GM23338 (cell line): ENCODE measurements around the gene SPATA2L. TPM values are rescaled to one million over a fixed set of nuclear protein-coding genes. Genes with fewer than 3 reads are reported as not detected.

Source experiments
- ATAC-seq: fragments of 200-7000 bp; cut with Tn5 transposase; 3 replicates; pipeline ENCODE4 v1.9.1; 2020
- DNase-seq: peaks from one replicate; pipeline ENCODE4 v3.0.0-alpha.2; 2015; ENCODE audit warnings: low spot score
- H2AFZ ChIP-seq: fragments of 200-600 bp; sonication (generic); 2 replicates; pipeline ENCODE4 v1.8.0; 2016; ENCODE audit warnings: antibody characterized with exemption, mild to moderate bottlenecking, moderate library complexity
- H3F3A ChIP-seq: fragments of 200-600 bp; sonication (generic); replicated peaks from 2 replicates; pipeline ENCODE4 v1.8.0; 2017; ENCODE audit warnings: antibody characterized with exemption, mixed run types, low read depth
- H3K27ac ChIP-seq: fragments of 200-600 bp; sonication (generic); 2 replicates; pipeline ENCODE4 v1.6.1; 2016; ENCODE audit warnings: low read depth
- H3K27me3 ChIP-seq: fragments of 200-600 bp; sonication (generic); 2 replicates; pipeline ENCODE4 v1.8.0; 2016; ENCODE audit warnings: mild to moderate bottlenecking, mixed run types, moderate library complexity; ENCODE audit not compliant: insufficient read depth
- H3K36me3 ChIP-seq: fragments of 200-600 bp; sonication (generic); 2 replicates; pipeline ENCODE4 v1.8.0; 2016; ENCODE audit warnings: mild to moderate bottlenecking; ENCODE audit not compliant: insufficient read depth
- H3K4me1 ChIP-seq: fragments of 200-600 bp; sonication (generic); 2 replicates; pipeline ENCODE4 v1.8.0; 2016; ENCODE audit warnings: mild to moderate bottlenecking, moderate library complexity; ENCODE audit not compliant: insufficient read depth
- H3K4me2 ChIP-seq: fragments of 200-600 bp; sonication (generic); 2 replicates; pipeline ENCODE4 v1.7.1; 2017; ENCODE audit warnings: mixed run types
- H3K4me3 ChIP-seq: fragments of 200-600 bp; sonication (generic); 2 replicates; pipeline ENCODE4 v1.6.1; 2016; ENCODE audit warnings: mixed run types
- H3K79me2 ChIP-seq: fragments of 200-600 bp; sonication (generic); replicated peaks from 2 replicates; pipeline ENCODE4 v1.8.0; 2017; ENCODE audit warnings: mild to moderate bottlenecking; ENCODE audit not compliant: insufficient read depth
- H3K9me2 ChIP-seq: fragments of 200-600 bp; sonication (generic); 2 replicates; pipeline ENCODE4 v1.8.0; 2017; ENCODE audit not compliant: insufficient read depth
- H4K20me1 ChIP-seq: fragments of 200-600 bp; sonication (generic); replicated peaks from 2 replicates; pipeline ENCODE4 v1.8.0; 2017; ENCODE audit warnings: mild to moderate bottlenecking; ENCODE audit not compliant: insufficient read depth
- H3K27ac Mint-ChIP-seq: 2 replicates; pipeline ENCODE4 v1.8.0; 2020; ENCODE audit warnings: inconsistent platforms, mild to moderate bottlenecking, moderate library complexity, mixed read lengths
- H3K27me3 Mint-ChIP-seq: 3 replicates; pipeline ENCODE4 v1.8.0; 2022; ENCODE audit warnings: low read depth, mild to moderate bottlenecking, moderate library complexity, mixed read lengths, inconsistent platforms; ENCODE audit not compliant: insufficient read depth, poor library complexity
- H3K36me3 Mint-ChIP-seq: 3 replicates; pipeline ENCODE4 v1.8.0; 2021; ENCODE audit warnings: low read depth, mild to moderate bottlenecking, inconsistent platforms, moderate library complexity, mixed read lengths
- H3K4me1 Mint-ChIP-seq: 3 replicates; pipeline ENCODE4 v1.8.0; 2020; ENCODE audit warnings: mild to moderate bottlenecking, inconsistent platforms, mixed read lengths
- H3K4me3 Mint-ChIP-seq: 3 replicates; pipeline ENCODE4 v1.8.0; 2021; ENCODE audit warnings: moderate library complexity, mild to moderate bottlenecking, inconsistent platforms, mixed read lengths
- H3K9me3 Mint-ChIP-seq: 3 replicates; pipeline ENCODE4 v1.8.0; 2020; ENCODE audit warnings: moderate library complexity, mild to moderate bottlenecking, inconsistent platforms, mixed read lengths
- CREB1 ChIP-seq: fragments of 250-450 bp; sonication (Bioruptor Pico); IDR thresholded peaks from 2 replicates; pipeline ENCODE4 v1.5.0; 2020; ENCODE audit warnings: low read depth, mild to moderate bottlenecking, moderate library complexity
- EZH2 ChIP-seq: fragments of 200-600 bp; sonication (generic); IDR thresholded peaks from one replicate; pipeline ENCODE4 v1.8.0; 2017; ENCODE audit warnings: antibody characterized with exemption, mild to moderate bottlenecking, low read depth; ENCODE audit not compliant: unreplicated experiment
- EZH2phosphoT487 ChIP-seq: fragments of 200-600 bp; sonication (generic); IDR thresholded peaks from one replicate; pipeline ENCODE4 v1.8.1; 2018; ENCODE audit warnings: antibody characterized with exemption; ENCODE audit not compliant: unreplicated experiment
- JUNB ChIP-seq: IDR thresholded peaks from one replicate; pipeline ENCODE4 v1.6.1; 2016; ENCODE audit warnings: antibody characterized with exemption; ENCODE audit not compliant: unreplicated experiment
- NANOG ChIP-seq: IDR thresholded peaks from 2 replicates; pipeline ENCODE4 v1.6.1; 2016; ENCODE audit warnings: antibody characterized with exemption, borderline replicate concordance
- POLR2AphosphoS5 ChIP-seq: IDR thresholded peaks from 2 replicates; pipeline ENCODE4 v1.6.1; 2016; ENCODE audit warnings: antibody characterized with exemption, low read depth
- STAT1 ChIP-seq: IDR thresholded peaks from one replicate; pipeline ENCODE4 v1.6.1; 2016; ENCODE audit warnings: antibody characterized with exemption; ENCODE audit not compliant: unreplicated experiment
- ZNF114 ChIP-seq: fragments of 250-450 bp; sonication (Bioruptor Pico); IDR thresholded peaks from 2 replicates; pipeline ENCODE4 v1.5.0; 2020; ENCODE audit warnings: mild to moderate bottlenecking, moderate library complexity
- ZNF331 ChIP-seq: fragments of 250-450 bp; sonication (Bioruptor Pico); IDR thresholded peaks from 2 replicates; pipeline ENCODE4 v1.5.0; 2020; ENCODE audit warnings: low read depth, mild to moderate bottlenecking, moderate library complexity
- polyA plus RNA-seq: library from polyadenylated mRNA; unstranded; fragments of >200 nt; fragmentation: Nextera tagmentation; extraction: Ambion mirVana; gene quantifications from 2 replicates; pipeline ENCODE4 v1.2.1, GENCODE V29; 2016
- total RNA-seq: library from RNA; depleted of rRNA; stranded (reverse); fragments of >200 nt; shearing (Covaris generic); gene quantifications from 2 replicates; pipeline ENCODE4 v1.2.3, GENCODE V29; 2014
- TF ChIP-seq, protein P1 (sequence below), 2 experiments: fragments of 200-600 bp in 1 of 2; sonication (generic) in 1 of 2; conservative IDR thresholded peaks; 2 replicates each; pipeline versions ENCODE4 v1.5.1 to v1.6.1; 2016 to 2017; ENCODE audit warnings: antibody characterized with exemption in 2 of 2, low read depth in 2 of 2, mild to moderate bottlenecking in 2 of 2, moderate library complexity in 1 of 2
- TF ChIP-seq, protein P2 (sequence below): IDR thresholded peaks from one replicate; pipeline ENCODE4 v1.6.1; 2018; ENCODE audit warnings: antibody characterized with exemption; ENCODE audit not compliant: unreplicated experiment
- TF ChIP-seq, protein P3 (sequence below): IDR thresholded peaks from 2 replicates; pipeline ENCODE4 v1.6.1; 2016; ENCODE audit warnings: antibody characterized with exemption
- TF ChIP-seq, protein P4 (sequence below): fragments of 250-450 bp; sonication (Bioruptor Pico); IDR thresholded peaks from 2 replicates; pipeline ENCODE4 v1.5.0; 2020; ENCODE audit warnings: mild to moderate bottlenecking, moderate library complexity

The SPATA2L gene
- total and polyA plus RNA-seq, 2 experiments from 2014 or later, result 6.9 to 26.2 TPM

DNA sequence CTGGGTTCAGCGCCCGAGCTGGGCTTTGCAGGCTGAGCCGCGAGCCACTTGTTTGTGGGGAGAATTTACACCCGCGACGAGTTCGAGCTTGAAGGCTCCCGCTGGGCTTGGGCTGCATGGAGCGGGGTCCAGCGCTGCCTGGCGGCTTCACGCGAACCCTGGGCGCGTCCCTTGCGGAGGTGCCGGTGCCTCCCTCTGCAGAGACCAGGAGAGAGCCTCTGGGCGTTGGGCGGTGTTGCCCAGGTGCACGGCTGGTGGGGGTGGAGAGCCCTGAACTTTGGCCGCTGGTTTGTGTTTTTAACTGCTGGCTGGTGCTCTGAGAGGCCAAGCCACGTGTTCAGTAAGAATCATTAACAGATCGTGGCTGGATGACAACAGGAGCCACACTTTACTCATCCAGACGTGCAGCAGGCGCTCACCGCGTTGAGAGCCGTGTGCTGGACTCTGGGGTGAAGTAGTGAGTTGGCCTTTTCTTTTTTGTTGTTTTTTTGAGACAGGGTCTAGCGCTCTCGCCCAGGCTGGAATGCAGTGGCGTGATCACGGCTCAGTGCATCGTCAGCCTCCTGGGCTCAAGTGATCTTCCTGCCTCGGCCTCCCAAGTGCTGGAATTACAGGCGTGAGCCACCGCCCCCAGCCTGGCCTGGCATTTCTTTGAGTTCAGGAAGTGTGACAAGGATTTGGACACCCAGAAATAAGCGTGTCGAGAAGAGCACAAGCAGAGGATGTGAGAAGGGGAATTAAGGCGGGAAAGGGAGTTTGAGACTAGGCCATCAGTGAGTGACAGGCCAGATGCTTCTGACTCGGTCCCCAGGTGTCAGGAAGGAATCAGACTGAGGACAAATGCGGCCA, 14.2 kb downstream of the SPATA2L start:
- Histone ChIP-seq H2AFZ (peak overlapping the region; percentile 96; the same call in 1 of the 2 replicates), H4K20me1 (peaks cover 4% of the 10 kb centered on the region; the same call in 1 of the 2 replicates), H3K4me3 (peak overlapping the region; percentile 96), H3K27ac (no peak overlapping the region; the same call in 1 of the 2 replicates), H3K36me3 (no peaks in the 10 kb centered on the region), H3F3A (0 out of 2 replicates have a peak, but pooled peaks cover 6% of the 10 kb centered on the region), H3K4me2 (peak overlapping the region; percentile 92), H3K79me2 (peaks cover 12% of the 10 kb centered on the region), H3K4me1 (0 out of 2 replicates have a peak, but pooled peaks cover 8% of the 10 kb centered on the region), H3K9me2 (0 out of 2 replicates have a peak, but pooled peaks cover 4% of the 10 kb centered on the region), H3K27me3 (no peaks in the 10 kb centered on the region)
- peak; percentile 74 for ATAC-seq
- Mint-ChIP-seq H3K4me3 (peak overlapping the region; percentile 89), H3K4me1 (peaks cover 7% of the 10 kb centered on the region; the same call in 2 of the 3 replicates), H3K9me3 (peaks cover 40% of the 10 kb centered on the region), H3K36me3 (peaks cover 71% of the 10 kb centered on the region), H3K27ac (peak overlapping the region; percentile 87), H3K27me3 (peaks cover 20% of the 10 kb centered on the region)
- DNase-seq, result peak; percentile 59
- no peak for TF ChIP-seq EZH2
- no peak for TF ChIP-seq NANOG
- TF ChIP-seq, protein P1, sequence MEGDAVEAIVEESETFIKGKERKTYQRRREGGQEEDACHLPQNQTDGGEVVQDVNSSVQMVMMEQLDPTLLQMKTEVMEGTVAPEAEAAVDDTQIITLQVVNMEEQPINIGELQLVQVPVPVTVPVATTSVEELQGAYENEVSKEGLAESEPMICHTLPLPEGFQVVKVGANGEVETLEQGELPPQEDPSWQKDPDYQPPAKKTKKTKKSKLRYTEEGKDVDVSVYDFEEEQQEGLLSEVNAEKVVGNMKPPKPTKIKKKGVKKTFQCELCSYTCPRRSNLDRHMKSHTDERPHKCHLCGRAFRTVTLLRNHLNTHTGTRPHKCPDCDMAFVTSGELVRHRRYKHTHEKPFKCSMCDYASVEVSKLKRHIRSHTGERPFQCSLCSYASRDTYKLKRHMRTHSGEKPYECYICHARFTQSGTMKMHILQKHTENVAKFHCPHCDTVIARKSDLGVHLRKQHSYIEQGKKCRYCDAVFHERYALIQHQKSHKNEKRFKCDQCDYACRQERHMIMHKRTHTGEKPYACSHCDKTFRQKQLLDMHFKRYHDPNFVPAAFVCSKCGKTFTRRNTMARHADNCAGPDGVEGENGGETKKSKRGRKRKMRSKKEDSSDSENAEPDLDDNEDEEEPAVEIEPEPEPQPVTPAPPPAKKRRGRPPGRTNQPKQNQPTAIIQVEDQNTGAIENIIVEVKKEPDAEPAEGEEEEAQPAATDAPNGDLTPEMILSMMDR (conservative IDR thresholded peaks at IDR 0.05; ENCODE audit: low read depth in 2 of 2), result no peak; a peak in 1 of 4 replicates
- TF ChIP-seq CREB1, result no peak
- TF ChIP-seq, protein P2, sequence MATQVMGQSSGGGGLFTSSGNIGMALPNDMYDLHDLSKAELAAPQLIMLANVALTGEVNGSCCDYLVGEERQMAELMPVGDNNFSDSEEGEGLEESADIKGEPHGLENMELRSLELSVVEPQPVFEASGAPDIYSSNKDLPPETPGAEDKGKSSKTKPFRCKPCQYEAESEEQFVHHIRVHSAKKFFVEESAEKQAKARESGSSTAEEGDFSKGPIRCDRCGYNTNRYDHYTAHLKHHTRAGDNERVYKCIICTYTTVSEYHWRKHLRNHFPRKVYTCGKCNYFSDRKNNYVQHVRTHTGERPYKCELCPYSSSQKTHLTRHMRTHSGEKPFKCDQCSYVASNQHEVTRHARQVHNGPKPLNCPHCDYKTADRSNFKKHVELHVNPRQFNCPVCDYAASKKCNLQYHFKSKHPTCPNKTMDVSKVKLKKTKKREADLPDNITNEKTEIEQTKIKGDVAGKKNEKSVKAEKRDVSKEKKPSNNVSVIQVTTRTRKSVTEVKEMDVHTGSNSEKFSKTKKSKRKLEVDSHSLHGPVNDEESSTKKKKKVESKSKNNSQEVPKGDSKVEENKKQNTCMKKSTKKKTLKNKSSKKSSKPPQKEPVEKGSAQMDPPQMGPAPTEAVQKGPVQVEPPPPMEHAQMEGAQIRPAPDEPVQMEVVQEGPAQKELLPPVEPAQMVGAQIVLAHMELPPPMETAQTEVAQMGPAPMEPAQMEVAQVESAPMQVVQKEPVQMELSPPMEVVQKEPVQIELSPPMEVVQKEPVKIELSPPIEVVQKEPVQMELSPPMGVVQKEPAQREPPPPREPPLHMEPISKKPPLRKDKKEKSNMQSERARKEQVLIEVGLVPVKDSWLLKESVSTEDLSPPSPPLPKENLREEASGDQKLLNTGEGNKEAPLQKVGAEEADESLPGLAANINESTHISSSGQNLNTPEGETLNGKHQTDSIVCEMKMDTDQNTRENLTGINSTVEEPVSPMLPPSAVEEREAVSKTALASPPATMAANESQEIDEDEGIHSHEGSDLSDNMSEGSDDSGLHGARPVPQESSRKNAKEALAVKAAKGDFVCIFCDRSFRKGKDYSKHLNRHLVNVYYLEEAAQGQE, result no peak
- no peak for TF ChIP-seq POLR2AphosphoS5
- TF ChIP-seq ZNF114, result no peak
- TF ChIP-seq, protein P3, sequence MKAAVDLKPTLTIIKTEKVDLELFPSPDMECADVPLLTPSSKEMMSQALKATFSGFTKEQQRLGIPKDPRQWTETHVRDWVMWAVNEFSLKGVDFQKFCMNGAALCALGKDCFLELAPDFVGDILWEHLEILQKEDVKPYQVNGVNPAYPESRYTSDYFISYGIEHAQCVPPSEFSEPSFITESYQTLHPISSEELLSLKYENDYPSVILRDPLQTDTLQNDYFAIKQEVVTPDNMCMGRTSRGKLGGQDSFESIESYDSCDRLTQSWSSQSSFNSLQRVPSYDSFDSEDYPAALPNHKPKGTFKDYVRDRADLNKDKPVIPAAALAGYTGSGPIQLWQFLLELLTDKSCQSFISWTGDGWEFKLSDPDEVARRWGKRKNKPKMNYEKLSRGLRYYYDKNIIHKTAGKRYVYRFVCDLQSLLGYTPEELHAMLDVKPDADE, result no peak
- no peak for TF ChIP-seq EZH2phosphoT487
- TF ChIP-seq JUNB, result no peak
- no peak for TF ChIP-seq ZNF331 (CRISPR knock-in tag)
- TF ChIP-seq STAT1, result no peak
- TF ChIP-seq, protein P4, sequence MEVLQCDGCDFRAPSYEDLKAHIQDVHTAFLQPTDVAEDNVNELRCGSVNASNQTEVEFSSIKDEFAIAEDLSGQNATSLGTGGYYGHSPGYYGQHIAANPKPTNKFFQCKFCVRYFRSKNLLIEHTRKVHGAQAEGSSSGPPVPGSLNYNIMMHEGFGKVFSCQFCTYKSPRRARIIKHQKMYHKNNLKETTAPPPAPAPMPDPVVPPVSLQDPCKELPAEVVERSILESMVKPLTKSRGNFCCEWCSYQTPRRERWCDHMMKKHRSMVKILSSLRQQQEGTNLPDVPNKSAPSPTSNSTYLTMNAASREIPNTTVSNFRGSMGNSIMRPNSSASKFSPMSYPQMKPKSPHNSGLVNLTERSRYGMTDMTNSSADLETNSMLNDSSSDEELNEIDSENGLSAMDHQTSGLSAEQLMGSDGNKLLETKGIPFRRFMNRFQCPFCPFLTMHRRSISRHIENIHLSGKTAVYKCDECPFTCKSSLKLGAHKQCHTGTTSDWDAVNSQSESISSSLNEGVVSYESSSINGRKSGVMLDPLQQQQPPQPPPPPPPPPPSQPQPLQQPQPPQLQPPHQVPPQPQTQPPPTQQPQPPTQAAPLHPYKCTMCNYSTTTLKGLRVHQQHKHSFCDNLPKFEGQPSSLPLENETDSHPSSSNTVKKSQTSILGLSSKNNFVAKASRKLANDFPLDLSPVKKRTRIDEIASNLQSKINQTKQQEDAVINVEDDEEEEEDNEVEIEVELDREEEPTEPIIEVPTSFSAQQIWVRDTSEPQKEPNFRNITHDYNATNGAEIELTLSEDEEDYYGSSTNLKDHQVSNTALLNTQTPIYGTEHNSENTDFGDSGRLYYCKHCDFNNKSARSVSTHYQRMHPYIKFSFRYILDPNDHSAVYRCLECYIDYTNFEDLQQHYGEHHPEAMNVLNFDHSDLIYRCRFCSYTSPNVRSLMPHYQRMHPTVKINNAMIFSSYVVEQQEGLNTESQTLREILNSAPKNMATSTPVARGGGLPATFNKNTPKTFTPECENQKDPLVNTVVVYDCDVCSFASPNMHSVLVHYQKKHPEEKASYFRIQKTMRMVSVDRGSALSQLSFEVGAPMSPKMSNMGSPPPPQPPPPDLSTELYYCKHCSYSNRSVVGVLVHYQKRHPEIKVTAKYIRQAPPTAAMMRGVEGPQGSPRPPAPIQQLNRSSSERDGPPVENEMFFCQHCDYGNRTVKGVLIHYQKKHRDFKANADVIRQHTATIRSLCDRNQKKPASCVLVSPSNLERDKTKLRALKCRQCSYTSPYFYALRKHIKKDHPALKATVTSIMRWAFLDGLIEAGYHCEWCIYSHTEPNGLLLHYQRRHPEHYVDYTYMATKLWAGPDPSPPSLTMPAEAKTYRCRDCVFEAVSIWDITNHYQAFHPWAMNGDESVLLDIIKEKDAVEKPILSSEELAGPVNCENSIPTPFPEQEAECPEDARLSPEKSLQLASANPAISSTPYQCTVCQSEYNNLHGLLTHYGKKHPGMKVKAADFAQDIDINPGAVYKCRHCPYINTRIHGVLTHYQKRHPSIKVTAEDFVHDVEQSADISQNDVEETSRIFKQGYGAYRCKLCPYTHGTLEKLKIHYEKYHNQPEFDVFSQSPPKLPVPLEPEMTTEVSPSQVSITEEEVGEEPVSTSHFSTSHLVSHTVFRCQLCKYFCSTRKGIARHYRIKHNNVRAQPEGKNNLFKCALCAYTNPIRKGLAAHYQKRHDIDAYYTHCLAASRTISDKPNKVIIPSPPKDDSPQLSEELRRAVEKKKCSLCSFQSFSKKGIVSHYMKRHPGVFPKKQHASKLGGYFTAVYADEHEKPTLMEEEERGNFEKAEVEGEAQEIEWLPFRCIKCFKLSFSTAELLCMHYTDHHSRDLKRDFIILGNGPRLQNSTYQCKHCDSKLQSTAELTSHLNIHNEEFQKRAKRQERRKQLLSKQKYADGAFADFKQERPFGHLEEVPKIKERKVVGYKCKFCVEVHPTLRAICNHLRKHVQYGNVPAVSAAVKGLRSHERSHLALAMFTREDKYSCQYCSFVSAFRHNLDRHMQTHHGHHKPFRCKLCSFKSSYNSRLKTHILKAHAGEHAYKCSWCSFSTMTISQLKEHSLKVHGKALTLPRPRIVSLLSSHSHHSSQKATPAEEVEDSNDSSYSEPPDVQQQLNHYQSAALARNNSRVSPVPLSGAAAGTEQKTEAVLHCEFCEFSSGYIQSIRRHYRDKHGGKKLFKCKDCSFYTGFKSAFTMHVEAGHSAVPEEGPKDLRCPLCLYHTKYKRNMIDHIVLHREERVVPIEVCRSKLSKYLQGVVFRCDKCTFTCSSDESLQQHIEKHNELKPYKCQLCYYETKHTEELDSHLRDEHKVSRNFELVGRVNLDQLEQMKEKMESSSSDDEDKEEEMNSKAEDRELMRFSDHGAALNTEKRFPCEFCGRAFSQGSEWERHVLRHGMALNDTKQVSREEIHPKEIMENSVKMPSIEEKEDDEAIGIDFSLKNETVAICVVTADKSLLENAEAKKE (CRISPR knock-in tag), result no peak
